Gastroesophageal sphincter (tissue), 4 donors: ENCODE measurements around the gene RFX3. TPM values are rescaled to one million over a fixed set of nuclear protein-coding genes. Genes with fewer than 3 reads are reported as not detected.
A peak's percentile ranks its signal among the peaks of the same experiment; 100 is the strongest.

Experiments used
- ATAC-seq: fragments of 150-250 bp; one replicate; pipeline ENCODE4 v1.9.1; 2016; ENCODE audit warnings: mild to moderate bottlenecking, moderate library complexity
- H3K27ac ChIP-seq, 4 donors: fragments of 200-600 bp; sonication (generic) in 3 of 4; 1 replicate in 3 of 4; 2 replicates in 1 of 4; pipeline ENCODE4 v1.5.1; 2016 to 2019
- H3K27me3 ChIP-seq: fragments of 200-600 bp; sonication (generic); one replicate; pipeline ENCODE4 v1.5.1; 2019
- H3K36me3 ChIP-seq, 2 donors: fragments of 200-600 bp; sonication (generic); one replicate each; pipeline ENCODE4 v1.5.1; 2019; ENCODE audit warnings: control low read depth in 1 of 2
- H3K4me1 ChIP-seq, 3 donors: fragments of 200-600 bp; sonication (generic); 1 replicate in 2 of 3; 2 replicates in 1 of 3; pipeline ENCODE4 v1.5.1; 2016 to 2019; ENCODE audit warnings: control low read depth in 2 of 3
- H3K4me3 ChIP-seq, 2 donors: fragments of 200-600 bp; sonication (generic); one replicate each; pipeline ENCODE4 v1.5.1; 2019; ENCODE audit warnings: mild to moderate bottlenecking in 1 of 2, moderate library complexity in 1 of 2
- H3K9me3 ChIP-seq, 3 donors: fragments of 200-600 bp; sonication (generic); one replicate each; pipeline ENCODE4 v1.5.1; 2017 to 2019; ENCODE audit warnings: control low read depth in 2 of 3
- EP300 ChIP-seq: sonication (generic); formaldehyde crosslinking; IDR thresholded peaks from one replicate; pipeline ENCODE4 v1.6.1; 2017; ENCODE audit warnings: antibody characterized with exemption, mild to moderate bottlenecking
- POLR2A ChIP-seq, 2 donors: fragments of 450-650 bp; IDR thresholded peaks; one replicate each; pipeline ENCODE4 v1.6.1; 2017; ENCODE audit warnings: antibody characterized with exemption in 2 of 2, mild to moderate bottlenecking in 2 of 2, moderate library complexity in 1 of 2
- POLR2AphosphoS5 ChIP-seq: sonication (generic); formaldehyde crosslinking; IDR thresholded peaks from one replicate; pipeline ENCODE4 v1.6.1; 2017; ENCODE audit warnings: antibody characterized with exemption
- WGBS, 2 donors: methylation state at CpG; one replicate each; pipeline ENCODE4 v1.1.5; 2018; ENCODE audit warnings: low coverage in 1 of 2; 5-methylcytosine and 5-hydroxymethylcytosine counted together
- total RNA-seq, 4 donors: library from RNA; depleted of rRNA; stranded (reverse); fragments of >200 nt; gene quantifications; one replicate each; pipeline ENCODE4 v1.1.0, GENCODE V29; 2016
- TF ChIP-seq, protein P1 (sequence below), 4 experiments: fragments of 200-600 bp in 2 of 4; fragments of 450-650 bp in 2 of 4; sonication (generic) in 1 of 4; IDR thresholded peaks; one replicate each; pipeline ENCODE4 v1.5.1; 2017 to 2019; ENCODE audit warnings: antibody characterized with exemption in 4 of 4, mild to moderate bottlenecking in 2 of 4, moderate library complexity in 2 of 4

The RFX3 gene
- total RNA-seq, 4 donors from 2014 or later = 5.6 to 9.0 (median 7.7) TPM

DNA sequence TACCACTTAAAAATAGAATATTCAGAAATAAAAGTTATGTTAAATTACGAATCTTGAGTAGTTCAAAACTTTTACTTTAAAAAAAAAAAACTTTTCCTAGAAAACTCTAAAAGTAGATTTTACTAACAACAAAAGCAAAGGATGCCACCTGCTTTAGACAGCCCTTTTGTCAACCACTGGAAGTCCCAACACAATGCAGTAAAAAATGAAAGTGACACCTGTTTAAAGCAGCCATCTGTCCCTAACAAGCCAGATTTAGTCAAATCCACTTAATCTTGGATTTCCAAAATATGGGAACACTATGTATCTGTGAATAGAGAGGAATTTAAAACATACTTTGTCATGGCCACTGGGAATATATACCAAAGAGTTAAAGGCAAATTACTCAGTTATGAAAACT is 3.8 kb downstream of the RFX3 start:
- TF ChIP-seq POLR2A (IDR thresholded peaks at IDR 0.05) = no peak
- no peak for TF ChIP-seq EP300
- TF ChIP-seq, protein P1, sequence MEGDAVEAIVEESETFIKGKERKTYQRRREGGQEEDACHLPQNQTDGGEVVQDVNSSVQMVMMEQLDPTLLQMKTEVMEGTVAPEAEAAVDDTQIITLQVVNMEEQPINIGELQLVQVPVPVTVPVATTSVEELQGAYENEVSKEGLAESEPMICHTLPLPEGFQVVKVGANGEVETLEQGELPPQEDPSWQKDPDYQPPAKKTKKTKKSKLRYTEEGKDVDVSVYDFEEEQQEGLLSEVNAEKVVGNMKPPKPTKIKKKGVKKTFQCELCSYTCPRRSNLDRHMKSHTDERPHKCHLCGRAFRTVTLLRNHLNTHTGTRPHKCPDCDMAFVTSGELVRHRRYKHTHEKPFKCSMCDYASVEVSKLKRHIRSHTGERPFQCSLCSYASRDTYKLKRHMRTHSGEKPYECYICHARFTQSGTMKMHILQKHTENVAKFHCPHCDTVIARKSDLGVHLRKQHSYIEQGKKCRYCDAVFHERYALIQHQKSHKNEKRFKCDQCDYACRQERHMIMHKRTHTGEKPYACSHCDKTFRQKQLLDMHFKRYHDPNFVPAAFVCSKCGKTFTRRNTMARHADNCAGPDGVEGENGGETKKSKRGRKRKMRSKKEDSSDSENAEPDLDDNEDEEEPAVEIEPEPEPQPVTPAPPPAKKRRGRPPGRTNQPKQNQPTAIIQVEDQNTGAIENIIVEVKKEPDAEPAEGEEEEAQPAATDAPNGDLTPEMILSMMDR (IDR thresholded peaks at IDR 0.05) = no peak
- TF ChIP-seq POLR2AphosphoS5 = no peak
- H3K27ac ChIP-seq = no peak overlapping the region
- H3K36me3 ChIP-seq = no peaks in the 10 kb centered on the region
- WGBS, 2 donors = 80 to 100% methylated on average over 1 of the region's 1 CpG
- H3K4me3 ChIP-seq = no peak overlapping the region
- peaks cover 0 to 55% (median 0%) of the 10 kb centered on the region in 3 donors for H3K4me1 ChIP-seq
- no peaks in the 10 kb centered on the region for H3K27me3 ChIP-seq
- ATAC-seq = no peak
- no peaks in the 10 kb centered on the region for H3K9me3 ChIP-seq

DNA sequence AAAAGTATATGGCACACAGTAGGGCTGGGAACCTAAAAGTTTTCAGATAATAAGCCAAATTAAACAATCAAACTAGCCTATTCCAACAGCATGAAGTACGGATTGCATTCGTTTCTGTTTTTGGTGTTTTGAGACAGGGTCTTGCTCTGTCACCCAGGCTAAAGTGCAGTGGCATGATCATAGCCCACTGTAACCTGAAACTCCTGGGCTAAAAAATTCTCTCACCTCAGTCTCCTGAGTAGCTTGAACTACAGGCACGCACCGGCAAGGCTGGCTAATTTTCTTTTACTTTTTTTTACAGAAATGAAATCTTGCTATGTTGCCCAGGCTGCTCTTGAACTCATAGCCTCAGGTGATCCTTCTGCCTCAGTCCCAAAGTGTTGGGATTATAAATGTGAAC is 5.2 kb downstream of the RFX3 start:
- no peaks in the 10 kb centered on the region for H3K9me3 ChIP-seq
- peaks cover 0 to 62% (median 0%) of the 10 kb centered on the region in 3 donors for H3K4me1 ChIP-seq
- H3K4me3 ChIP-seq = no peak overlapping the region
- 81 to 90% methylated on average over 4 of the region's 4 CpGs for WGBS, 2 donors
- H3K27me3 ChIP-seq = no peaks in the 10 kb centered on the region
- no peak overlapping the region for H3K27ac ChIP-seq
- TF ChIP-seq, protein P1 (IDR thresholded peaks at IDR 0.05) = no peak
- no peaks in the 10 kb centered on the region for H3K36me3 ChIP-seq
- ATAC-seq = no peak

DNA sequence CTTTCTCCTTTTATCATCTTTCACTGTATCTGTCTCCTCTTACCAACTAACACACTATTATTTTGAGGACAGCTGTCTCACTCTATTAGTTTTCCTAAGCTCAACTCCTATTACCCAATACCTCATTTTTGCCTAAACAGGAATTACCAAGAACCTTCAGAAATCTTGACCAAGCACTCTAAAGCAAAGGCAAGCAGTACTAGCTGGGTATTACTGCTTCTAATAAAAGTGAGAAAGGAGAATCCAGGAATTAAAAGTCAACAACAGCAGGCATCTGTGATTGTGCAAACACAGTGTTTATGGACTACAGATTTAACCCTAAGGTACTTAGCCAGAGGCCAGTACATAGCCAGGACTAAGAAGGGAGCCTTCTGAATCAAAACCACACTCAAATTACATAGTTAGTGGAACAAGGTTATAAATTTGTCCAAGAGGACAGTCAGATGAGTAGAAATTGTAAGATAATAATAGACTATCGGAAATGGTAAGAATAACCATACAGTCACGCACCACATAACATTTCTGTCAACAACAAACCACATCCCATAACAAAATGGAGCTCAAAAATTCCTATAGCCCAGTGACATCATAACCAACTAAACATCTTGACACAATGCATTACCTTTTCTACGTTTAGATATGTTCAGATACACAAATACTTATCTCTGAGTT is 8.3 kb downstream of the RFX3 start:
- no peak for TF ChIP-seq POLR2AphosphoS5
- no peak for TF ChIP-seq POLR2A (IDR thresholded peaks at IDR 0.05)
- TF ChIP-seq EP300 = no peak
- TF ChIP-seq, protein P1 (IDR thresholded peaks at IDR 0.05) = no peak
- Histone ChIP-seq H3K27ac (no peak overlapping the region), H3K36me3 (no peaks in the 10 kb centered on the region), H3K4me1 (peaks cover 0 to 42% (median 0%) of the 10 kb centered on the region in 3 donors), H3K9me3 (no peaks in the 10 kb centered on the region), H3K4me3 (no peak overlapping the region), H3K27me3 (no peaks in the 10 kb centered on the region)
- peak; percentile 62 for ATAC-seq
- WGBS, 2 donors = 94 to 96% methylated on average over 3 of the region's 3 CpGs

DNA sequence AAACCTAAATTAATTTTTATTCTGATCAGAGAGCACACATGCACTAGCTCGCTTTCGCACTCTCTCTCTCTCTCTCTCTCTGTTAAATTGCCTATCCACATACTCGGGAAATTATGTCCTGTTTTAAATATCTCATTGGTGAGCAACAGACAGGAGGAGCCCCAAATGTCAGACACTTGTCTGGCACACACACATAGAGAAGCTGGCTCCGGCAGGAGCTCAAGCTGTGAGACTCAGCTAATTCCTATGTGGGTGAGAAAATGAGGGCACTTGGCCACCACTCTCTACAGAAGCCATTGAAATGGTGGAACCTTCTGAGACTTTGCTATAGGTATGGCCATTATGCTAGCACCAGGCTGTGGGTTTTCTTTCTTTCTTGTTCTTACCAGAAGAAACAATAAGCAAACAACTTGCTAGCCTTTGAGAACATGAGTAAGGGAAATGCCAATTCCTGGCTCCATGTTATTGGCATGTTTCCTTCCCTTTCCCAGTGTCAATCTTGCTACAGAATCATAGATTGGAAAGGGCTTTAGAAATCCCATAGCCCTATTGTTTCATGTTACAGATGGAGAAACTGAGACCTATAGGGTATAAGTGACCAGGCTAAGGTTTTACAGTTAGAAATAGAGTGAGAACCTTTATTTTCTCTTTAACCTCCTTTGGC is 9.0 kb downstream of the RFX3 start:
- ATAC-seq = no peak
- H3K27ac ChIP-seq = no peak overlapping the region
- 73 to 78% methylated on average over 3 of the region's 4 CpGs for WGBS, 2 donors

More for the DNA sequence above, 9.0 kb downstream of the RFX3 start:
- H3K4me1 ChIP-seq = peaks cover 0 to 37% (median 0%) of the 10 kb centered on the region in 3 donors
- TF ChIP-seq, protein P1 (IDR thresholded peaks at IDR 0.05) = no peak
- TF ChIP-seq EP300 (no peak), POLR2AphosphoS5 (no peak), POLR2A (IDR thresholded peaks at IDR 0.05) (no peak)
- H3K36me3 ChIP-seq = no peaks in the 10 kb centered on the region
- no peaks in the 10 kb centered on the region for H3K27me3 ChIP-seq
- H3K9me3 ChIP-seq = no peaks in the 10 kb centered on the region
- no peak overlapping the region for H3K4me3 ChIP-seq
